ENCODE data around the gene FRYL.

Gene FRYL

DNA sequence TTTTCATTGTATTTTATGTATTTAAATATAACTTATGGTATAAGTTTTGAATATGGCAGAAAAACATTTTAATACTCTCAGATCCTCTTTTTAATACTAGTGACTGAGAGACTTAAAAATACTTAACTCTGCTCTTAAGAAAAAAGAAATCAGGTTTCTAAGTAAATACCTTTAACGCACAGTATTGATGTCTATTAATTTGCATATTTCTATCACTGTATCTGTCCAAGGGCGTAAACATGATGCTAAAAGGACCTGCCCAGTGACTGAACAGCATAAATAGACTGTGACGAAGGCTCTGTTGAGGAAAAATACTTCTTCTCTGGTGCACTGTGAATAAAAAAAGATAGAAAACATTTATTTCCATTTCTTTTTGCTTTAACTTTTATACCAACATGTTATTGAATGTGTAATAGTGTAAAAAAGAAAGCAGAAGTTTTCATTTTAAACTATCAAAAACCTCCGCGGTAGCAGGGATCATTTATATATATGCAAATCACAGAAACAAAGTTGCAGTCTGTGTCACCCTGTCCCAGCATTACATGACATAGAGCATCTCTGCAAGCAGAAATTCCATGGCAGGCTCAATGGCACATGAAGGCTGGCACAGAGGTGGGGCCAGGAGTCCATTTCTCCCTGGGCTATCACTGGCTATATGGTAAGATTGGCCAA is 214.6 kb downstream of the FRYL start:
- TF ChIP-seq, protein P1, sequence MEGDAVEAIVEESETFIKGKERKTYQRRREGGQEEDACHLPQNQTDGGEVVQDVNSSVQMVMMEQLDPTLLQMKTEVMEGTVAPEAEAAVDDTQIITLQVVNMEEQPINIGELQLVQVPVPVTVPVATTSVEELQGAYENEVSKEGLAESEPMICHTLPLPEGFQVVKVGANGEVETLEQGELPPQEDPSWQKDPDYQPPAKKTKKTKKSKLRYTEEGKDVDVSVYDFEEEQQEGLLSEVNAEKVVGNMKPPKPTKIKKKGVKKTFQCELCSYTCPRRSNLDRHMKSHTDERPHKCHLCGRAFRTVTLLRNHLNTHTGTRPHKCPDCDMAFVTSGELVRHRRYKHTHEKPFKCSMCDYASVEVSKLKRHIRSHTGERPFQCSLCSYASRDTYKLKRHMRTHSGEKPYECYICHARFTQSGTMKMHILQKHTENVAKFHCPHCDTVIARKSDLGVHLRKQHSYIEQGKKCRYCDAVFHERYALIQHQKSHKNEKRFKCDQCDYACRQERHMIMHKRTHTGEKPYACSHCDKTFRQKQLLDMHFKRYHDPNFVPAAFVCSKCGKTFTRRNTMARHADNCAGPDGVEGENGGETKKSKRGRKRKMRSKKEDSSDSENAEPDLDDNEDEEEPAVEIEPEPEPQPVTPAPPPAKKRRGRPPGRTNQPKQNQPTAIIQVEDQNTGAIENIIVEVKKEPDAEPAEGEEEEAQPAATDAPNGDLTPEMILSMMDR (conservative IDR thresholded peaks at IDR 0.05; ENCODE audit: low read length), result no peak
- no peak overlapping the region for H3K4me3 ChIP-seq (ENCODE audit: low read length)

DNA sequence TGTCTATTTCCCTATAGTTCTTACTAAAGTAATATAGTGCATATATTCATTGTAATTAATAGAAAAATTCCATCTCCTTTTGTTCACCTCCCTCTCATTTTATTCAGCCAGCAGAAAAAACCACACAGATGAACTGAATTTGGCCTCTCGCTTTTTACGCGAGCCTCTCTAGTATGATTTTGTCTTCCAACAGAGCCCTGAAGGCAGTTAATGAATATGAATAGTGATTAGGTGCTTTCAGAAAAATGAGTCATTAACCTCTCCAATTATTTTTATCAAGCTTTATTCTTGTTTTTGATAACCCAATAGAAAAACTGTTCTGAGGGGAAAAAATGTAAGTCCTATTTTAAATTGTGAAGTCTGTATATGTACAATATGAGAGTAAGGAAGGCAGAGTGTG is 215.9 kb downstream of the FRYL start:
- TF ChIP-seq, protein P1 (conservative IDR thresholded peaks at IDR 0.05; ENCODE audit: low read length), result no peak
- DNase-seq (ENCODE audit: low read depth), result no peak

More for the DNA sequence above, 214.6 kb downstream of the FRYL start:
- no peak for DNase-seq (ENCODE audit: low read depth)

DNA sequence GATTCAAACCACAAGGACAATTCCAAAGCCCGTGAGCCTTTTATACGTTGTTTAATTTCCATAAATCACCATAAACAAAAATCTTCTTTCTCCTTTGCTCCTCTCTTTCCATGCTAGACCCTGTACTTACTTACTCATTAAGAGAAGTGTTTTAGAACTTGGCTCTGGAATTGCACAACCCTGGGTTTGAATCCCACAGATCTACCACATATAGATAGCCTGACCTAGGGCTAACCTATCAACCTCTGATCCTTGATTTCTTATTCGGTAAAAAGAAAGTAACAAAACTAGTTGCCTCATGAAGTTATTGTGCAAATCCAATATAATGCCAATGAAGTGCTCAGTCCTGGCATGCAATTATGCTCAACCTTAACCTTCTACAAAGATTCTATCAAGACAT is 221.3 kb downstream of the FRYL start:
- DNase-seq (ENCODE audit: low read depth), result no peak
- TF ChIP-seq, protein P1 (conservative IDR thresholded peaks at IDR 0.05; ENCODE audit: low read length), result no peak
- H3K4me3 ChIP-seq (ENCODE audit: low read length), result no peak overlapping the region

More for the DNA sequence above, 215.9 kb downstream of the FRYL start:
- no peak overlapping the region for H3K4me3 ChIP-seq (ENCODE audit: low read length)

DNA sequence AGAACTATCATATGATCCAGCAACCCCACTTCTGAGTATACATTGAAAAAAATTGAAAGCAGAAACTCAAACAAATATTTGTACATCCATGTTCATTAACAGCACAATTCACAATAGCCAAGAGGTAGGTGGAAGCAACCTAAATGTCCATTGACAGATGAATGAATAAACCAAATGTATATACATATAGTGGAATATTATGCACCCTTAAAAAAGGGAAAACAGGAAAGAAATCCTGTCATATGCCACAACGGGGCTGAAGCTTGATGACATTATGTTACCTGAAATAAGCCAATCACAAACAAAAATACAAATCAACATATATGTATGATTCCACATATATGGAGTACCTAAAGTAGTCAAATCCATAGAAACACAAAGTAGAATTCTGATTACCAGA is 222.1 kb downstream of the FRYL start:
- TF ChIP-seq, protein P1 (conservative IDR thresholded peaks at IDR 0.05; ENCODE audit: low read length), result no peak
- H3K4me3 ChIP-seq (ENCODE audit: low read length), result no peak overlapping the region
- no peak for DNase-seq (ENCODE audit: low read depth)

DNA sequence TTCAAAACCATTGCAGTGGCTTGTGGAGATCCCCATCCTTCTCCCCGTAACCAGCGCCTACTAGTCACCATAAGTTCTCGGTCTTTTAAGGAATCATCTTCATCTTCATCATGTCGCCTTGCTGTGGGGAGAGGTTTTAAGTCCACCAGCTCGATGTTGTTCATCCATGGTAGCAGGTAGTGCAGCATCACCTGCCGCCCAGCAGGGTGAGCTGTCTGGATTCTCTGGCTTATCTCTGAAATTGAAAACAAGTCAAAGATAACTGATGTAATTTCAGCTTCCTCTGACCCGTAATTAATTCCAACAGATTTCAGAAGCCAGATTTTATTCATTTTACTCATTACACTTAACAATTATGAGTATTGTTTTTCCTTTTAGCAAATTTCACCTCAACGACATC is 222.6 kb downstream of the FRYL start:
- TF ChIP-seq, protein P1 (conservative IDR thresholded peaks at IDR 0.05; ENCODE audit: low read length), result peak; percentile 11; the same call in 1 of the 2 replicates
- no peak overlapping the region for H3K4me3 ChIP-seq (ENCODE audit: low read length)
- DNase-seq (ENCODE audit: low read depth), result no peak

DNA sequence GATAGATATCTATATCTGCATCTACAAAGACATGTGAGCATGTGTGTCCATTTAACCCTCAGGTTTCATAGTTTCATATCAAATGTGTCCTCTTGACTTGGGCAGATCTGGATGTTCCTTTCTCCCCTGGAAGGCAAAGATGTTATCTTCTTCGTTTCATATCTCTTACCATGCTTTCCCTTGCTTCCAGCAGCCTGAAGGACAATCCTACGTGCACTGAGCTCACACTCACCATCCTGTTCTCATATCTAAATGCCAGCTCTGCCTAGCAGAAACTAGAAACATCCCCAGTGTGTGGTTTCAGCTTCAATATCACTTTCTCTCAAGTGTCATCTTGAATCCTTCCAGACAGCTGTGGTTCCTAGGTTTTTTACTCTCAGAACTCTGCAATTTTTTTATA is 223.8 kb downstream of the FRYL start:
- DNase-seq (ENCODE audit: low read depth), result no peak
- TF ChIP-seq, protein P1 (conservative IDR thresholded peaks at IDR 0.05; ENCODE audit: low read length), result no peak
- no peak overlapping the region for H3K4me3 ChIP-seq (ENCODE audit: low read length)

DNA sequence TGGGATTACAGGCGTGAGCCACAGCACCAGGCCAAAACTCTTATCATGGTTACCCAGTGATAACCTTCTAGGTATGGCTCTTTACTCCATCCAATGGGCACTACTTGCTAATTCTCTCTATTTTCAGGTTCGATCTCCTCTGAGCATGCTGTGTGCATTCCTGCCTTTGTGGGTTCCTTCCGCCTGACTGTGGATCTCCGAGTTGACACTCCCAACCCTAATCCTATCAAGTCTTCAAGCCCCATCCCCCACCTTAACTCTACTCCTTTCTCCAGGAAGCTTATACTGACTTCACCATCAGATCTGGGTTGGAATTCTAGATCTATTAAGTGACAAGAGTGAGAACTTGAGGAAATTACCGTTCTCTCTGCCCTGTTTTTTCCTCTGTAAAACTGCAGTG is 225.5 kb downstream of the FRYL start:
- DNase-seq (ENCODE audit: low read depth), result no peak
- no peak overlapping the region for H3K4me3 ChIP-seq (ENCODE audit: low read length)
- TF ChIP-seq, protein P1 (conservative IDR thresholded peaks at IDR 0.05; ENCODE audit: low read length), result no peak
